WTC11 (cell line): Measurements from ENCODE around the gene GARIN1A. TPM values are rescaled to one million over a fixed set of nuclear protein-coding genes. Genes with fewer than 3 reads are reported as not detected.
A peak's percentile ranks its signal among the peaks of the same experiment; 100 is the strongest.

Experiments used
- ATAC-seq: fragments of 200-7000 bp; cut with Tn5 transposase; 2 replicates; pipeline ENCODE4 v1.10.0; 2021; ENCODE audit warnings: mild to moderate bottlenecking, moderate library complexity
- CTCF ChIA-PET: fragments of 300-600 bp; sonication (Branson Sonifier 250); formaldehyde crosslinking; loops from one replicate; lab custom pipeline; 2021; ENCODE audit warnings: antibody characterized with exemption; lab: Charles Lee
- POLR2A ChIA-PET: fragments of 350-600 bp; sonication (Branson Sonifier 250); formaldehyde crosslinking; loops from one replicate; lab custom pipeline; 2021; ENCODE audit warnings: antibody characterized with exemption; lab: Charles Lee
- DNase-seq: peaks from one replicate; pipeline ENCODE4 v3.0.0; 2021; ENCODE audit warnings: low spot score
- H3K27ac Mint-ChIP-seq: 2 replicates; pipeline ENCODE4 v1.8.0; 2021; ENCODE audit warnings: mixed read lengths
- H3K27me3 Mint-ChIP-seq: 2 replicates; pipeline ENCODE4 v1.8.0; 2021; ENCODE audit warnings: low read depth, mild to moderate bottlenecking, moderate library complexity, mixed read lengths
- H3K36me3 Mint-ChIP-seq: 2 replicates; pipeline ENCODE4 v1.8.0; 2021; ENCODE audit warnings: mixed read lengths
- H3K4me1 Mint-ChIP-seq: 2 replicates; pipeline ENCODE4 v1.8.0; 2022; ENCODE audit warnings: mixed read lengths
- H3K4me3 Mint-ChIP-seq: 2 replicates; pipeline ENCODE4 v1.8.0; 2021; ENCODE audit warnings: mild to moderate bottlenecking, moderate library complexity, mixed read lengths
- H3K9me3 Mint-ChIP-seq: 2 replicates; pipeline ENCODE4 v1.8.0; 2021; ENCODE audit warnings: mixed read lengths
- ATF3 ChIP-seq: sonication (generic); formaldehyde crosslinking; conservative IDR thresholded peaks from 2 replicates; pipeline ENCODE4 v1.8.1; 2022; ENCODE audit warnings: mild to moderate bottlenecking, missing genetic modification reagents
- ATF6 ChIP-seq: sonication (generic); formaldehyde crosslinking; IDR thresholded peaks from 2 replicates; pipeline ENCODE4 v1.8.1; 2023; ENCODE audit warnings: mild to moderate bottlenecking, missing genetic modification reagents
- CDX4 ChIP-seq: fragments of 250-450 bp; sonication (Bioruptor Pico); IDR thresholded peaks from 2 replicates; pipeline ENCODE4 v1.9.0; 2021; ENCODE audit warnings: moderate library complexity, mild to moderate bottlenecking, inconsistent platforms, borderline replicate concordance
- ETV6 ChIP-seq: sonication (generic); formaldehyde crosslinking; IDR thresholded peaks from 2 replicates; pipeline ENCODE4 v1.8.1; 2022; ENCODE audit warnings: mild to moderate bottlenecking, missing genetic modification reagents
- FOXP1 ChIP-seq: sonication (generic); formaldehyde crosslinking; IDR thresholded peaks from 2 replicates; pipeline ENCODE4 v1.8.0; 2022; ENCODE audit warnings: missing genetic modification reagents, mild to moderate bottlenecking, moderate library complexity, borderline replicate concordance
- HMGXB4 ChIP-seq: sonication (generic); formaldehyde crosslinking; IDR thresholded peaks from 2 replicates; pipeline ENCODE4 v1.8.1; 2023; ENCODE audit warnings: mild to moderate bottlenecking, moderate library complexity, missing genetic modification reagents
- IRF1 ChIP-seq: sonication (generic); formaldehyde crosslinking; IDR thresholded peaks from 2 replicates; pipeline ENCODE4 v1.8.0; 2023; ENCODE audit warnings: missing genetic modification reagents
- IRF2 ChIP-seq: sonication (generic); formaldehyde crosslinking; IDR thresholded peaks from 2 replicates; pipeline ENCODE4 v1.8.0; 2022; ENCODE audit warnings: low read depth, missing genetic modification reagents, borderline replicate concordance
- JAZF1 ChIP-seq: fragments of 250-450 bp; sonication (Bioruptor Pico); IDR thresholded peaks from 2 replicates; pipeline ENCODE4 v1.9.0; 2021; ENCODE audit warnings: moderate library complexity, mild to moderate bottlenecking, inconsistent platforms
- KAT7 ChIP-seq: sonication (generic); formaldehyde crosslinking; IDR thresholded peaks from 2 replicates; pipeline ENCODE4 v1.8.1; 2023; ENCODE audit warnings: missing genetic modification reagents, mild to moderate bottlenecking, borderline replicate concordance
- MAX ChIP-seq: sonication (generic); formaldehyde crosslinking; IDR thresholded peaks from 2 replicates; pipeline ENCODE4 v1.8.0; 2022; ENCODE audit warnings: mild to moderate bottlenecking, missing genetic modification reagents
- MXD4 ChIP-seq: fragments of 250-450 bp; sonication (Bioruptor Pico); IDR thresholded peaks from 2 replicates; pipeline ENCODE4 v1.8.0; 2021; ENCODE audit warnings: mild to moderate bottlenecking, moderate library complexity, borderline replicate concordance
- MYBL2 ChIP-seq: sonication (generic); formaldehyde crosslinking; IDR thresholded peaks from 2 replicates; pipeline ENCODE4 v1.8.1; 2023; ENCODE audit warnings: mild to moderate bottlenecking, moderate library complexity, missing genetic modification reagents
- NR1H2 ChIP-seq: sonication (generic); formaldehyde crosslinking; IDR thresholded peaks from 2 replicates; pipeline ENCODE4 v1.9.0; 2021; ENCODE audit warnings: mild to moderate bottlenecking, moderate library complexity, missing genetic modification reagents
- NR2C2 ChIP-seq: sonication (generic); formaldehyde crosslinking; IDR thresholded peaks from 2 replicates; pipeline ENCODE4 v1.8.0; 2022; ENCODE audit warnings: mild to moderate bottlenecking, missing genetic modification reagents
- OVOL2 ChIP-seq: fragments of 250-450 bp; sonication (Bioruptor Pico); IDR thresholded peaks from 2 replicates; pipeline ENCODE4 v1.9.0; 2021; ENCODE audit warnings: mild to moderate bottlenecking, borderline replicate concordance
- PREB ChIP-seq: sonication (generic); formaldehyde crosslinking; IDR thresholded peaks from 2 replicates; pipeline ENCODE4 v1.8.1; 2022; ENCODE audit warnings: mild to moderate bottlenecking, missing genetic modification reagents, moderate library complexity, borderline replicate concordance
- RELA ChIP-seq: sonication (generic); formaldehyde crosslinking; IDR thresholded peaks from 2 replicates; pipeline ENCODE4 v1.8.1; 2022; ENCODE audit warnings: missing genetic modification reagents, mild to moderate bottlenecking, borderline replicate concordance
- TCF7 ChIP-seq: sonication (generic); formaldehyde crosslinking; IDR thresholded peaks from 2 replicates; pipeline ENCODE4 v1.8.0; 2022; ENCODE audit warnings: mild to moderate bottlenecking, low read depth, missing genetic modification reagents, moderate library complexity
- TEAD4 ChIP-seq: sonication (generic); formaldehyde crosslinking; IDR thresholded peaks from 2 replicates; pipeline ENCODE4 v1.8.0; 2022; ENCODE audit warnings: mild to moderate bottlenecking, missing genetic modification reagents
- USF2 ChIP-seq: sonication (generic); formaldehyde crosslinking; IDR thresholded peaks from 2 replicates; pipeline ENCODE4 v1.8.1; 2023; ENCODE audit warnings: mild to moderate bottlenecking, missing genetic modification reagents, moderate library complexity
- ZMAT4 ChIP-seq: fragments of 250-450 bp; sonication (Bioruptor Pico); IDR thresholded peaks from 2 replicates; pipeline ENCODE4 v1.9.0; 2021; ENCODE audit warnings: mild to moderate bottlenecking
- ZNF232 ChIP-seq: sonication (generic); formaldehyde crosslinking; IDR thresholded peaks from 2 replicates; pipeline ENCODE4 v1.8.0; 2022; ENCODE audit warnings: mild to moderate bottlenecking, missing genetic modification reagents
- ZNF396 ChIP-seq: fragments of 250-450 bp; sonication (Bioruptor Pico); IDR thresholded peaks from 2 replicates; pipeline ENCODE4 v1.8.0; 2021; ENCODE audit warnings: mild to moderate bottlenecking, moderate library complexity, borderline replicate concordance
- ZNF512 ChIP-seq: sonication (generic); formaldehyde crosslinking; IDR thresholded peaks from 2 replicates; pipeline ENCODE4 v1.8.1; 2022; ENCODE audit warnings: missing genetic modification reagents, borderline replicate concordance
- total RNA-seq: library from RNA; stranded (reverse); gene quantifications from 3 replicates; pipeline ENCODE4 v1.2.3, GENCODE V29; 2021

The GARIN1A gene
- total RNA-seq, 1 experiment from 2014 or later, result 0.15 TPM

GRCh38 chr7:128697302-128697905 lies 25.3 kb downstream of the GARIN1A start (continued):
- no peak for TF ChIP-seq PREB (CRISPR knock-in tag)
- no peak for TF ChIP-seq KAT7 (CRISPR knock-in tag)
- peak; percentile 76 for TF ChIP-seq ETV6
- no peak for TF ChIP-seq ZNF396 (CRISPR knock-in tag)
- TF ChIP-seq HMGXB4, result peak; percentile 73
- no peak for TF ChIP-seq ATF3
- no peak for TF ChIP-seq NR2C2 (CRISPR knock-in tag)
- TF ChIP-seq ZMAT4 (CRISPR knock-in tag), result no peak
- TF ChIP-seq MAX (CRISPR knock-in tag), result peak; percentile 66
- TF ChIP-seq IRF1 (CRISPR knock-in tag), result no peak
- TF ChIP-seq IRF2, result no peak
- TF ChIP-seq CDX4 (CRISPR knock-in tag), result no peak
- no peak for TF ChIP-seq NR1H2 (CRISPR knock-in tag)
- TF ChIP-seq RELA (CRISPR knock-in tag), result no peak
- peak; percentile 69; the same call in 1 of the 2 replicates for TF ChIP-seq FOXP1 (CRISPR knock-in tag)
- TF ChIP-seq MYBL2 (CRISPR knock-in tag), result 0 out of 2 replicates have a peak, but pooled peaks have one; percentile 57
- TF ChIP-seq TEAD4 (CRISPR knock-in tag), result no peak
- TF ChIP-seq MXD4 (CRISPR knock-in tag), result no peak

- peaks cover 6% of the 10 kb centered on the region for H3K9me3 Mint-ChIP-seq
- peaks cover 5% of the 10 kb centered on the region; the same call in 1 of the 2 replicates for H3K36me3 Mint-ChIP-seq
- no peak for DNase-seq
- H3K27ac Mint-ChIP-seq, result no peak overlapping the region
- H3K4me3 Mint-ChIP-seq, result peak overlapping the region; percentile 15; the same call in 1 of the 2 replicates
- ChIA-PET CTCF (interaction anchor here (1.0 to 1.7 kb wide), 2 partner anchors 9 to 184 kb away, joined by 3 to 5 read pairs; no protein-coding TSS in a partner anchor), POLR2A (no interaction called here)
- ATAC-seq, result no peak; the same call in 1 of the 2 replicates
- peaks cover 41% of the 10 kb centered on the region for H3K4me1 Mint-ChIP-seq
- H3K27me3 Mint-ChIP-seq, result peaks cover 36% of the 10 kb centered on the region
- TF ChIP-seq OVOL2 (CRISPR knock-in tag) (no peak), ETV6 (no peak), TCF7 (no peak), USF2 (no peak), ATF6 (CRISPR knock-in tag) (no peak), ZNF512 (CRISPR knock-in tag) (no peak), ZMAT4 (CRISPR knock-in tag) (no peak), ZNF232 (no peak), JAZF1 (CRISPR knock-in tag) (no peak)
Measured at GRCh38 chr7:128699196-128699712, 27.2 kb downstream of the GARIN1A start.
